CD4-positive, alpha-beta memory T cell (primary cell): Measurements from ENCODE around the gene TAS2R9. TPM values are rescaled to one million over a fixed set of nuclear protein-coding genes. Genes with fewer than 3 reads are reported as not detected.
A peak's percentile ranks its signal among the peaks of the same experiment; 100 is the strongest.

ENCODE experiments used
- CTCF ChIA-PET: fragments of 350-600 bp; sonication (Branson Sonifier 250); formaldehyde crosslinking; loops from one replicate; lab custom pipeline; 2021; ENCODE audit warnings: inconsistent platforms; ENCODE audit not compliant: partially characterized antibody; lab: Charles Lee
- POLR2A ChIA-PET: fragments of 350-600 bp; sonication (Branson Sonifier 250); formaldehyde crosslinking; loops from one replicate; lab custom pipeline; 2021; ENCODE audit not compliant: partially characterized antibody; lab: Charles Lee
- DNase-seq, 5 donors: peaks; one replicate each; pipeline versions ENCODE4 v3.0.0 to v3.0.0-alpha.2; 2020 to 2022; ENCODE audit warnings: mixed read lengths in 1 of 5
- H3K27ac ChIP-seq: one replicate; pipeline ENCODE4 v1.7.0; 2013; ENCODE audit warnings: low read depth, low read length
- H3K27me3 ChIP-seq: 2 replicates; pipeline ENCODE4 v1.7.0; 2013; ENCODE audit warnings: mild to moderate bottlenecking, low read length, moderate library complexity; ENCODE audit not compliant: insufficient read depth
- H3K36me3 ChIP-seq: 2 replicates; pipeline ENCODE4 v1.7.0; 2013; ENCODE audit warnings: mild to moderate bottlenecking, low read length, moderate library complexity; ENCODE audit not compliant: insufficient read depth
- H3K4me1 ChIP-seq: 2 replicates; pipeline ENCODE4 v1.7.0; 2013; ENCODE audit warnings: mild to moderate bottlenecking, low read length, moderate library complexity; ENCODE audit not compliant: insufficient read depth
- H3K4me3 ChIP-seq, 2 donors: one replicate each; pipeline ENCODE4 v1.7.0; 2013; ENCODE audit warnings: low read length in 2 of 2, mild to moderate bottlenecking in 1 of 2
- H3K9me3 ChIP-seq, 2 donors: one replicate each; pipeline ENCODE4 v1.7.0; 2013; ENCODE audit warnings: low read length in 2 of 2, control low read depth in 1 of 2; ENCODE audit not compliant: control insufficient read depth in 1 of 2
- H3K27ac Mint-ChIP-seq, 7 donors: one replicate each; pipeline ENCODE4 v1.8.0; 2020 to 2021; ENCODE audit warnings: mixed read lengths in 7 of 7, mild to moderate bottlenecking in 6 of 7, inconsistent platforms in 3 of 7, moderate library complexity in 3 of 7
- H3K27me3 Mint-ChIP-seq, 2 donors: one replicate each; pipeline ENCODE4 v1.8.0; 2020 to 2021; ENCODE audit warnings: mixed read lengths in 2 of 2
- H3K36me3 Mint-ChIP-seq, 2 donors: one replicate each; pipeline ENCODE4 v1.8.0; 2020 to 2021; ENCODE audit warnings: mixed read lengths in 2 of 2, inconsistent platforms in 1 of 2, mild to moderate bottlenecking in 1 of 2
- H3K4me1 Mint-ChIP-seq, 4 donors: one replicate each; pipeline ENCODE4 v1.8.0; 2020 to 2021; ENCODE audit warnings: mixed read lengths in 4 of 4, mild to moderate bottlenecking in 1 of 4
- H3K4me3 Mint-ChIP-seq, 8 donors: one replicate each; pipeline ENCODE4 v1.8.0; 2020 to 2021; ENCODE audit warnings: mixed read lengths in 8 of 8, mild to moderate bottlenecking in 7 of 8, moderate library complexity in 6 of 8, inconsistent platforms in 3 of 8
- H3K9me3 Mint-ChIP-seq, 8 donors: one replicate each; pipeline ENCODE4 v1.8.0; 2020 to 2021; ENCODE audit warnings: mixed read lengths in 8 of 8, mild to moderate bottlenecking in 5 of 8, inconsistent platforms in 3 of 8, moderate library complexity in 1 of 8
- intact Hi-C: fragments of 100-400 bp; cut with micrococcal nuclease; formaldehyde crosslinking; loops from one replicate; pipeline ENCODE4 v1.15.1; 2023
- polyA plus RNA-seq, 2 donors: library from polyadenylated mRNA; unstranded; fragments of 300-500 nt; fragmentation: Illumina TruSeq; gene quantifications; one replicate each; pipeline ENCODE4 v1.2.3, GENCODE V29; 2021
- total RNA-seq, 2 experiments: library from RNA; stranded (reverse); gene quantifications; one replicate each; pipeline ENCODE4 v1.2.3, GENCODE V29; 2021

The TAS2R9 gene
- total RNA-seq, result not detected
- polyA plus RNA-seq, result not detected

- Mint-ChIP-seq H3K9me3 (peaks cover 0 to 4% (median 0%) of the 10 kb centered on the region in 8 donors), H3K4me1 (no peaks in the 10 kb centered on the region), H3K36me3 (no peaks in the 10 kb centered on the region), H3K4me3 (no peak within 1 kb of the TSS), H3K27me3 (peaks cover 14 to 21% of the 10 kb centered on the region in 2 donors), H3K27ac (no peak within 1 kb of the TSS)
- Histone ChIP-seq H3K36me3 (no peaks in the 10 kb centered on the region), H3K4me1 (no peaks in the 10 kb centered on the region), H3K4me3 (no peak within 1 kb of the TSS), H3K27me3 (no peaks in the 10 kb centered on the region), H3K9me3 (no peaks in the 10 kb centered on the region), H3K27ac (no peak within 1 kb of the TSS)
- CTCF ChIA-PET, result no interaction called here
- POLR2A ChIA-PET, result no interaction called here
- intact Hi-C loops, result no loop called here
- no peak for DNase-seq
These were observed at the start of gene TAS2R9 for GRCh38 chr12:10810068-10810467. Gene TAS2R9, minus strand, starts transcription at chr12:10810168. Its CDS starts 93 bp downstream, at chr12:10810075.

- Histone ChIP-seq H3K27ac (no peak overlapping the region), H3K27me3 (no peaks in the 10 kb centered on the region), H3K4me3 (no peak overlapping the region), H3K36me3 (no peaks in the 10 kb centered on the region), H3K9me3 (peaks cover 0 to 6% of the 10 kb centered on the region in 2 donors), H3K4me1 (peaks cover 19% of the 10 kb centered on the region)
- Mint-ChIP-seq H3K4me3 (no peak overlapping the region), H3K36me3 (peaks cover 45 to 66% of the 10 kb centered on the region in 2 donors), H3K27ac (no peak overlapping the region), H3K9me3 (peaks cover 2 to 51% (median 38%) of the 10 kb centered on the region in 8 donors), H3K4me1 (peaks cover 26 to 45% (median 28%) of the 10 kb centered on the region in 4 donors), H3K27me3 (no peaks in the 10 kb centered on the region)
- ChIA-PET CTCF (interaction anchor here (1.4 kb wide), 1 partner anchor 344 kb away, joined by 4 read pairs; no protein-coding TSS in a partner anchor), POLR2A (no interaction called here)
- DNase-seq, result no peak
- intact Hi-C loops, result no loop called here
These were observed 45.8 kb upstream of the TAS2R9 start for GRCh38 chr12:10855807-10856206.

GRCh38 chr12:10853776-10854175, 43.8 kb upstream of the TAS2R9 start:
- CTCF ChIA-PET, result no interaction called here
- peaks cover 2 to 33% (median 27%) of the 10 kb centered on the region in 8 donors for H3K9me3 Mint-ChIP-seq
- H3K4me3 Mint-ChIP-seq, result no peak overlapping the region
- peak overlapping the region in 1 of 7 donors; percentile 47 for H3K27ac Mint-ChIP-seq
- intact Hi-C loops, result no loop called here
- H3K4me1 Mint-ChIP-seq, result peaks cover 41 to 61% (median 44%) of the 10 kb centered on the region in 4 donors
- Histone ChIP-seq H3K36me3 (no peaks in the 10 kb centered on the region), H3K27ac (no peak overlapping the region), H3K9me3 (peaks cover 0 to 6% of the 10 kb centered on the region in 2 donors), H3K4me1 (peaks cover 36% of the 10 kb centered on the region), H3K27me3 (no peaks in the 10 kb centered on the region), H3K4me3 (no peak overlapping the region)
- H3K36me3 Mint-ChIP-seq, result peaks cover 32 to 51% of the 10 kb centered on the region in 2 donors
- no peaks in the 10 kb centered on the region for H3K27me3 Mint-ChIP-seq
- DNase-seq, result no peak
- POLR2A ChIA-PET, result no interaction called here

- no peaks in the 10 kb centered on the region for H3K36me3 ChIP-seq
- no peak overlapping the region for H3K4me3 ChIP-seq
- Mint-ChIP-seq H3K4me1 (peaks cover 41 to 61% (median 46%) of the 10 kb centered on the region in 4 donors), H3K27ac (peak overlapping the region in 5 of 7 donors; percentile 0 to 82 (median 68)), H3K4me3 (peak overlapping the region in 6 of 8 donors; percentile 2 to 67 (median 18)), H3K36me3 (peaks cover 28 to 50% of the 10 kb centered on the region in 2 donors), H3K27me3 (no peaks in the 10 kb centered on the region), H3K9me3 (peaks cover 0 to 11% (median 6%) of the 10 kb centered on the region in 8 donors)
- ChIA-PET CTCF (no interaction called here), POLR2A (no interaction called here)
- no peaks in the 10 kb centered on the region for H3K27me3 ChIP-seq
- H3K4me1 ChIP-seq, result peaks cover 36% of the 10 kb centered on the region
- intact Hi-C loops, result no loop called here
- DNase-seq, result peak in 4 of 5 donors; percentile 6 to 15 (median 12)
- H3K9me3 ChIP-seq, result peaks cover 0 to 3% of the 10 kb centered on the region in 2 donors
- H3K27ac ChIP-seq, result no peak overlapping the region
These were observed 41.4 kb upstream of the TAS2R9 start for GRCh38 chr12:10851243-10851858.

GRCh38 chr12:10849425-10849878, 39.5 kb upstream of the TAS2R9 start, which contains the start of gene PRR4:
Gene PRR4, minus strand, starts transcription at chr12:10849475. Its CDS starts 38 bp downstream, at chr12:10849437.
- Mint-ChIP-seq H3K9me3 (peaks cover 0 to 4% (median 0%) of the 10 kb centered on the region in 8 donors), H3K36me3 (peaks cover 26 to 52% of the 10 kb centered on the region in 2 donors), H3K4me3 (peak within 1 kb of the TSS in 5 of 8 donors; percentile 7 to 67 (median 9)), H3K27ac (peak within 1 kb of the TSS in 6 of 7 donors; percentile 8 to 88 (median 58)), H3K4me1 (peaks cover 39 to 52% (median 43%) of the 10 kb centered on the region in 4 donors), H3K27me3 (no peaks in the 10 kb centered on the region)
- CTCF ChIA-PET, result no interaction called here
- H3K4me3 ChIP-seq, result no peak within 1 kb of the TSS
- intact Hi-C loops, result no loop called here
- no peaks in the 10 kb centered on the region for H3K36me3 ChIP-seq
- DNase-seq, result peak; percentile 37 to 62 (median 50)
- H3K4me1 ChIP-seq, result peaks cover 36% of the 10 kb centered on the region
- H3K27me3 ChIP-seq, result no peaks in the 10 kb centered on the region
- no peak within 1 kb of the TSS for H3K27ac ChIP-seq
- no peaks in the 10 kb centered on the region for H3K9me3 ChIP-seq
- POLR2A ChIA-PET, result no interaction called here

- intact Hi-C loops, result no loop called here
- CTCF ChIA-PET, result no interaction called here
- Mint-ChIP-seq H3K4me1 (peaks cover 34 to 39% (median 35%) of the 10 kb centered on the region in 4 donors), H3K4me3 (no peak overlapping the region), H3K9me3 (peaks cover 0 to 4% (median 0%) of the 10 kb centered on the region in 8 donors), H3K27ac (peak overlapping the region in 1 of 7 donors; percentile 42), H3K27me3 (no peaks in the 10 kb centered on the region), H3K36me3 (peaks cover 26 to 59% of the 10 kb centered on the region in 2 donors)
- no peaks in the 10 kb centered on the region for H3K9me3 ChIP-seq
- H3K4me3 ChIP-seq, result no peak overlapping the region
- DNase-seq, result no peak
- H3K27me3 ChIP-seq, result no peaks in the 10 kb centered on the region
- POLR2A ChIA-PET, result no interaction called here
- H3K27ac ChIP-seq, result no peak overlapping the region
- peaks cover 35% of the 10 kb centered on the region for H3K4me1 ChIP-seq
- H3K36me3 ChIP-seq, result no peaks in the 10 kb centered on the region
These were observed 37.8 kb upstream of the TAS2R9 start for GRCh38 chr12:10847744-10848143.

- H3K27me3 ChIP-seq, result no peaks in the 10 kb centered on the region
- Mint-ChIP-seq H3K27ac (peak overlapping the region in 1 of 7 donors; percentile 7), H3K4me3 (no peak overlapping the region), H3K4me1 (peaks cover 0 to 3% (median under 1%) of the 10 kb centered on the region in 4 donors), H3K9me3 (peaks cover 0 to 4% (median 0%) of the 10 kb centered on the region in 8 donors), H3K36me3 (peaks cover 19 to 47% of the 10 kb centered on the region in 2 donors), H3K27me3 (no peaks in the 10 kb centered on the region)
- H3K9me3 ChIP-seq, result no peaks in the 10 kb centered on the region
- no peak for DNase-seq
- ChIA-PET CTCF (no interaction called here), POLR2A (no interaction called here)
- intact Hi-C loops, result no loop called here
- no peaks in the 10 kb centered on the region for H3K4me1 ChIP-seq
- H3K36me3 ChIP-seq, result no peaks in the 10 kb centered on the region
- H3K27ac ChIP-seq, result no peak overlapping the region
- no peak overlapping the region for H3K4me3 ChIP-seq
These were observed 32.9 kb upstream of the TAS2R9 start for GRCh38 chr12:10842862-10843261.
